Right lobe of liver (tissue), 4 donors: ENCODE data around the gene PZP.

Source experiments
- CTCF ChIP-seq, 4 donors: fragments of 200-600 bp in 3 of 4; fragments of 450-650 bp in 1 of 4; IDR thresholded peaks; one replicate each; pipeline versions ENCODE4 v1.5.1 to v1.8.0; 2016 to 2022; ENCODE audit warnings: antibody characterized with exemption in 4 of 4, mild to moderate bottlenecking in 2 of 4
- POLR2A ChIP-seq: fragments of 450-650 bp; IDR thresholded peaks from one replicate; pipeline ENCODE4 v1.6.1; 2017; ENCODE audit warnings: antibody characterized with exemption, mild to moderate bottlenecking
- donor health status: DM: no; HTN: no; CAD: no.
- donor health status: DM: no; HTN: no; CAD: no.
- donor health status: DM: no; HTN: yes; CAD: no.

- TF ChIP-seq POLR2A: no peak
- no peak for TF ChIP-seq CTCF (IDR thresholded peaks at IDR 0.05)
Measured at GRCh38 chr12:9099552-9100190, 108.5 kb downstream of the PZP start.
